Pulmonary artery endothelial cell (primary cell): ENCODE measurements around the gene ARID1B. TPM values are rescaled to one million over a fixed set of nuclear protein-coding genes. Genes with fewer than 3 reads are reported as not detected.

Source experiments
- DNase-seq: peaks from one replicate; pipeline ENCODE4 v3.0.0-alpha.2; 2011; ENCODE audit warnings: low read depth, low spot score
- total RNA-seq: library from RNA; depleted of rRNA; stranded (reverse); fragments of >200 nt; gene quantifications from 2 replicates; pipeline ENCODE4 v1.2.3, GENCODE V29; 2014

ARID1B gene
- total RNA-seq, 1 donor from 2014 or later, result 26.4 TPM

GRCh38 chr6:157093536-157093935 lies 316.4 kb downstream of the ARID1B start:
- no peak for DNase-seq

DNA sequence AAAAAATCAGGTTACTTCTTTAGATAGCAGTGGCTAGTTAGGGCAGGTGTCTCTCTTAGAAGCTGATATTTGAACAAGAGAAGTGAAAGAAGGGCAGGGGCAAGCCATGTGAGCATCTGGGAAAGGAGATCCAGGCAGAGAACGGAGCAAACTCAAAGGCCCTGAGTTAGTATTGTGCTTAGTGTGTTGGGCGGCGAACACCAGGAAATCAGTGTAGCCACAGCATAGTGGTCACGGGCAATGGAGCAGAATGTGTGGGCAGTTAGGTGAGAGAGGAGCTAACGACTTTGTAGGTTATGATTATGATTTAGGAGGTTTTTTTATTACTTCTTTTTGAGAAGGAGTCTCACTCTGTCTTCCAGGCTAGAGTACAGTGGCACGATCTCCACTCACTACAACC lies 316.9 kb downstream of the ARID1B start:
- no peak for DNase-seq

DNA sequence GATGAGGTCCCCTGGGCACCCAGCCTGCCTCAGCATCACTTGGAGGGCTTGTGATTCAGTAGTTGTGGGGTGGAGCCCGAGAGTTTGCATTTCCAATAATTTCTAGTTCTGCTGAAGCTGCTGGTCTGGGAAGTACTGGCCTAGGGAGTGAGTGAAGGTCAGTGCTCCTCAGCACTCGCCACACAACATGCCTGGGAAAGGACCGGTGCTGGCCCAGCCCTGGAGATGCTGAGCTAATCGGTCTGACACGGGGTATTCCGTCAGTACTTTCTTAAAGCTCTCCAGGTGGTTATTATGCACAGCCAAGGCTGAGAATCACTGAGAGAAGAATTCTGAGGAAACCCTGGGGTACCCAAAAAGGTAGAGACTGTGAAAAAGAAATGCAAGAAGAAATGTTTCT lies 317.9 kb downstream of the ARID1B start:
- no peak for DNase-seq

DNA sequence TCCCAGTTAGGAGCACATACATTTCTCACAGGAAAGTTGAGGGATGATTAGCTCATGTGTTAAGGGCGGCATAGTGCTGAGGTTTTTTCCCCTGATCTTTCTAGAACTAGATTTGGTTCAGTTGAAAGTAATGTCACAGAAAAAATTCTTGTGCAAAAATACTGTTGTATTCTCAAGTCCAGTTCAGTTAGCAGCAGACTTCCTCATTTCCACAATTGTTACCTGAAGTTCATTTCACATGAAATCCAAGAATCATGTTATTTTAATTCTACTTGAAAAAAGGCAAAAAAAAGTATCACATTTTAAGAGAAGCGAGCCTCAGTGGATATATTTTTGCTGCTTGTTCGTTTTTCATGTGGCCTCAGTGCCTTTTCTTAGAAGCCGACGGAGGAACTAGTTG lies 318.4 kb downstream of the ARID1B start:
- no peak for DNase-seq

DNA sequence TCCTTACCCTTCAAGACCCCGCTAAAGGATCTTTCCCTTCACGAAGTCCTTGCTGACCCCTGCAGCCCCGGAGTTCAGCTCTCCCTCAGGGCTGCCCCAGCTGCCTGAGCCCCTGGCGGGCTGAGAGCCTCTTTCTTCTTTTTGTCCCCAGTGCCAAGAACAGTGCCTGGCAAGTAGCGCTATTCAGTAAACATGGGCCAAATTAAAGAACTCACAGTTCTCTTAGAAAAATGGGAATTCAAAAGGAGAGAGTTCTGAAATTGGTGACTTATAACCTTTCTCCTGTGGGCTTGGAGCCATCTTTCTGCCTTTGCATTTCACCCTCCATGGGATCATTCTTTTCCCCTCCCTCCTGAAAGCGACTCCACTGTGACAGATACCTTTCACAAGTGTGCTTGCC lies 318.9 kb downstream of the ARID1B start:
- DNase-seq, result no peak

- no peak for DNase-seq
These were observed 319.3 kb downstream of the ARID1B start for GRCh38 chr6:157096522-157096921.

DNA sequence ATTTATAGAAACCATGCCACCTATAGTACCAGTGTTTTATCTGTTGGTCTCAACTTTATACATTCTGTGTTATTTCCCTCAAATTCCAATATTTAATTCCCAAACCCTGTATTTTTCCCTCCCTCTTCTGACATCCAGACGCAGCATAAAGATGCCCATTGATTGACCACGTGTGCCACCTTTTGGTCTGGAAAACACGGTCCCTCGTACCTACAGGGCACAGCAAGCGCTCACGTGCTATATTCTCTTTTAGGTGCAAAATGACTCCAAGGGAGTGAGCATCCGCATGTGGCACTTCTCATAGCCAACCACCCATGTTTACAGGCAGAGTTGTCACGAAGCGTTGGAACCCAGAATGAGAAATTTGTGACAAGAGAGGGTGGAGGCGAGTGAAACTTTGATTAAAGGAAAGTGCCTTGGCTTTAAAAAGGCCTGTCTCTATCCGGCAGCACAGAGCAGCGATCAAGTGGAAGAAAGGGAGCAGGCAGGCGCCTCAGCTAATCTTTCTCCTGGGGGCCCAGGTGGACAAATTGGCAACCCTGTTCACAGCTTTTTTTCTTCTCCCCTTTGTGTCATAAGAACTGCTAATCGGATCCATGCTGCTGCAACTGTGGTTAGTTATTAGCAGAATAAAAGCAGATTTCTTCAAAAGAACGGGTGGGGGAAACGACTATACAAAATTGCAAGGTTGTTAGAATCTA lies 320.2 kb downstream of the ARID1B start:
- DNase-seq, result no peak

DNA sequence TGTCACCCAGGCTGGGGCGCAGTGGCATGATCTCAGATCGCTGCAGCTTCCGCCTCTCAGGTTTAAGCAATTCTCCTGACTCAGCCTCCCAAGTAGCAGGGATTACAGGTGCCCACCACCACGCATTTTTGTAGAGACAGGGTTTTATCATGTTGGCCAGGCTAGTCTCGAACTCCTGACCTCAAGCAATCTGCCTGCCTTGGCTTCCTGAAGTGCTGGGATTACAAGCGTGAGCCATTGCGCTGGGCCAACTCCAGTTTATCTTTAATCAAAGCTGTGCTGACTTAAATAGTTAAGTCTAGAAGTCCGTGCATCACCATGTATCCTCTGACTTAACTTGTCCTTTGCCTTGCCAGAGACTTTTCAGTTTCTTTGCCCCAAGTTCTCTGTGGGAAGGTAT lies 321.8 kb downstream of the ARID1B start:
- no peak for DNase-seq

DNA sequence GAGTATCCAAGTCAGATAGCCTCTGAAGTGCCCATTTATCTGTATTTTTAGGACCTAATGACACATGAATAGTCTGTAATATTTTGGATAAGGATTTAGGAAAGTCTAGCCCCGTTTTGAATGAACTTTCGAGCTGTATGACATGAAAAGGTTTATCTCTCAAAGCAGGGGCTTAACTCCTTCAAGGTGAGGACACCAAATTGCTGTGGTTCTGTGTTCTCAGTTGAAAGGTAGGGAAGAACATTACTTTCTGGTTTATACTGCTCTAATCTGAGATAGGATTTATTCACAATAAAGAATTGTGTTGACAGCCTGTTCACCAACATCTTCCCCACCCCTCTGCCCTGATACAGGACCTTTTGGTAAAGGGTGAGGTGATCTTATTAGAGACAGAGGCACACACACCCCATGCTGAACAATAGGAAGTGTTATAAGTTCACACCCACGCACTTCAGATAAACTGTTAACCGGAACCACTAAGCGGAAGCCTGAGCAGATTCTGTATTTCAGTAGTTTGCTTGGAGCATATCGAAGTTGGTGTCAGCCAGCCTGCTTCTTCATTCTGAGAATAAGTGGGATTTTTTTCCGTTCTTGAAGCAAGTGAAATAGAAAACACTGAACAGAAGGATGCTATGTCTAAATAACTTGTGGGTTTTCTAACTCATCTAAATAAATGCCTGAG lies 322.9 kb downstream of the ARID1B start:
- peak; percentile 35 for DNase-seq

- DNase-seq, result no peak
These were observed 324.0 kb downstream of the ARID1B start for GRCh38 chr6:157101166-157101565.

GRCh38 chr6:157104803-157105202 lies 327.6 kb downstream of the ARID1B start:
- DNase-seq, result no peak

GRCh38 chr6:157106487-157106886 lies 329.3 kb downstream of the ARID1B start:
- DNase-seq, result no peak

DNA sequence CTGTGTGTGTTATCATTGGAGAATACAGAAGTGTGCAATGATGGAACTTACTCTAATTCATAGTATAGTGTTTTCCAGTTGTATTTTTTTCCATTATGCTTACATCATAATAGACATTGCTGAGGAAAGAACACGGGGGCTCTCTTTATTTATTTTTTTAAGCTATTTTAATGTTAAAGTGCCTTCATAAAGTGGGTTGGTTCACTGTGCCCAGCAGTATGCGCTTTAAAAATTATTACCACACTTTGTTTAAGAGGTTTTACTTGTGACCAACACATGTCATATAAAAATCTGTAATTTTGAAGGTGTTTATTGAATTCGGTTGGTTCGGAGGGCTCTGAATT lies 330.4 kb downstream of the ARID1B start:
- DNase-seq, result no peak

DNA sequence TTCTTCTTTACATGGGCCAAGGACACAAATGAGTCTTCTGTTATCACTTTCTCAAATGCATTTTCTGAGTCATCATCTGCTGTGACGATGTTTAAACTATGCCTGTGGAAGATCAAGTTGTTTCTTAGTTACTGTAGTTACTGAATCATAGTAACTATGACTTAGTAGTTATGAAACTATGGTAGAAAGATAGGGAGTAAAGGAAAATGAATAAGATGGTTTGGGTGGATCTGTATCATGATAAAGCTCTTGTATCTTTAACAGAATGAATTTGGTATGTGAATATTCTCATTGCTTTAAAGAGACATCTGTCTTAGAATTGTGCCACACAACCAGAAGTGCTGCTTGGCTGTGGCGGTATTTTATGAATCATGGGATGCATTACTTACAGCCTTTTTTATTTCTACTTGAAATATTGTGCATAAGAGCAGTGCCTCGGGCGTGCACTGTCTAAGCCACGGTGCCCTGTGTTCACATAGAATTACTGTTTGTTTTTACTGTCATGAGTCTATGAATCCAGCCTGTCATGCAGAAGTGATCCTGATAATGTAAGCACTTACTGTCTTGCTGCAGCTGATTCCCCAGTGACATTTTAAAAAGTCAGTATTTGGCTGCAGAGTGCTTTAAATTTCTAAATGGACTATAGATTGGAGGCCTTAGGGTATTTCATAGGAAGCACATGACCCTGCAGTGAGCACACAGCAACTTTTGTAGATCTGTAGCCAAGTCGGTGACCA lies 330.9 kb downstream of the ARID1B start:
- peak; percentile 39 for DNase-seq

DNA sequence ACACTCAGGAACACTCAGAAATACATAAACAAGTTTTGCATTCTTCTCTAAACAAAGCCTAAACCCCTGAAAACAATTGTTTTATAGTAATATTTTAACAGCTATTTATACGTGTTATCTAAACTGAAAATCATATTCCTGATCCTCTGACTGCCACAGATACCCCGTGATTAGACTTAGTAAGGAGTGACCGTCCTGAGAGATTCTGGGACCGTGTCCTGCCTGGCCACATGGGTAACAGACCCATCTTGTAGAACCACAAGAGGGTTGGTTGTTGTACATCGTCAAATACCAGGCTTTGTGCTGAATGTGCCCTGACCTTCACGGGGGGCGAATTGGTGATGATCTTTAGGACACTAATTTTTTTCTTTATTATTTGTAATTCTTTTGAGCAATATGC lies 331.7 kb downstream of the ARID1B start:
- DNase-seq, result no peak

GRCh38 chr6:157110607-157111006 lies 333.4 kb downstream of the ARID1B start:
- no peak for DNase-seq

- no peak for DNase-seq
These were observed 336.2 kb downstream of the ARID1B start for GRCh38 chr6:157113389-157113788.

DNA sequence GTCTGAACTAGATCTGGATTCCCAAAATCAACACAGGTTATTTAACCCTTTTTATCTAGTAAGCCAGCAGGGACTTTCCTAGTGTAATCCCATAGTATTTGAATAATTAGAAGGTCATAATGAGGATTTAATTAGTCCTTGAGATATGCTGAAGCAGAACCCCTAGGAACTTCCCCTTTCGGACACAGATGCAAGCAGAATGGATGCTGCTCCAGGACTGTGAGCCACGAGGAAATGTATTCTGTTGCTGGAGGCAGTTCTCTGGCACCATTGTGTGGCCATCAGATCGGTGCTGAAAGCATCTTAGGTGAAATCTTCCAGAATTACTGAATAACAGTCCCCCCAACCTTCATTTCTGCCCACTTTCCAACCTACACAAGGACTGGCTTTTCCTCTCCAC lies 339.2 kb downstream of the ARID1B start:
- no peak for DNase-seq

GRCh38 chr6:157117431-157118095 lies 340.4 kb downstream of the ARID1B start:
- no peak for DNase-seq

DNA sequence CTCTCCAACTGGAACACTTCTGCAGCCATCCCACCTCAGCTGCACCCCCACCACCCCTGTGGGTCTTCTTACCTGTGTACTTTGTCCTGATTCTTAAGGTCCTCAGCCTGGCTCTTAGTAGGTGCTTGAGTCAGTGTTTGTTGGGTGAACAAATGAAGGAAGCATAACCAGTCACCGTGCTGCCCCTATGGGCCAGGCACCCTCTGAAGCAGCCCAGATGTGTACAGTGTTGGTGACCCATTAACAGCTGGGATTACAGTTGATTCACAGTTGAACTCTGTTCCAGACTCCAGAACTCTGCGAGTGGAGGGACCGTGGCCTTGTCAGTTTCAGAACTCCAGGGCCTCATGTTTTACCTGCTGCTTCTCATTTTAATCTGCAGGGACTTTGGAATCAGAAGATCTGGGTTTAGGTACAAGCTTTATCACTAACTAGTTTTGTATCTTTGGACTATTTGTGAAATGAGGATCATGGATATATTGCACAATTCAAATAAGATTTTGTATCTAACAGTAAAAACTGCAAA lies 342.4 kb downstream of the ARID1B start:
- no peak for DNase-seq

DNA sequence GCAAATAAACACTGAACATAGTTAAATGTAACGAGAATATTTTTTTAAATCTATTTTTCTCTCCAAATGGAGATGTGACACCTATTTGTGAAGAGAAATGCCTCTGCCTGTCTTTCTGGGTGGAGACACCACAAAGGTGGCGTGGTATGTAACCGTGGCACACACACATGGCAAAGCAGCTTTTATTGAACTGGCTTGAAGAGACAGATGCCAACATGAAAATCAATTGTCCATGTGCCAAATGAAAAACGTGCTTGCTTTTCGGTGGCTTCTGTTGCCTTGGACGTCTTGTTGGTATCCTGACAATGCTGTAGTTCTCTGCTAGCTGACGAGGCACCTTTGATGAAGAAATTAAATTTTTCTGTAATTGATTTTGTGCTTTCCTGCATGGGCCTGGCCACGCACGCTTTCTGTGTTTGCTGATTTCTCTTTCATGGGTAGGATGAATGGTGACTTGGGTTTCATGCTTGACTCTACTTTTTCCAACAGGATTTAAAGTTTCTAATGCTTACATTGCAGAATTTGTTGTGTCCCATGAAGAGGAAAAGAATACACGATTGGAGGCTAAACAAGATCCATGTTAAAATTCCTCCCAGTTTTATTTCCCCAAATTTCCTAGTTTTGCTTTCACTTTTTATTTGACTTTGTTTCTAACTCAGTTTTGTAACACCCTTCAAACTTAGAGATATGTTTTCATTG lies 343.5 kb downstream of the ARID1B start:
- no peak for DNase-seq
